Osteocyte (in vitro differentiated cells): ENCODE data around the gene TRIM26. TPM values are rescaled to one million over a fixed set of nuclear protein-coding genes. Genes with fewer than 3 reads are reported as not detected.

ENCODE experiments used
- DNase-seq: peaks from one replicate; pipeline ENCODE4 v3.0.0; 2021; ENCODE audit warnings: mixed read lengths; ENCODE audit not compliant: unreplicated experiment; ENCODE audit errors: extremely low spot score
- H3K27ac Mint-ChIP-seq: one replicate; pipeline ENCODE4 v1.8.0; 2021; ENCODE audit warnings: mild to moderate bottlenecking, mixed read lengths; ENCODE audit not compliant: unreplicated experiment
- H3K27me3 Mint-ChIP-seq: one replicate; pipeline ENCODE4 v1.8.0; 2021; ENCODE audit warnings: mixed read lengths; ENCODE audit not compliant: unreplicated experiment
- H3K36me3 Mint-ChIP-seq: one replicate; pipeline ENCODE4 v1.8.0; 2021; ENCODE audit warnings: mixed read lengths; ENCODE audit not compliant: unreplicated experiment
- H3K4me1 Mint-ChIP-seq: one replicate; pipeline ENCODE4 v1.8.0; 2021; ENCODE audit warnings: mixed read lengths; ENCODE audit not compliant: unreplicated experiment
- H3K4me3 Mint-ChIP-seq: one replicate; pipeline ENCODE4 v1.8.0; 2021; ENCODE audit warnings: mild to moderate bottlenecking, moderate library complexity, mixed read lengths; ENCODE audit not compliant: unreplicated experiment
- H3K9me3 Mint-ChIP-seq: one replicate; pipeline ENCODE4 v1.8.0; 2021; ENCODE audit warnings: mixed read lengths; ENCODE audit not compliant: unreplicated experiment
- CTCF ChIP-seq: fragments of 200-600 bp; sonication (generic); IDR thresholded peaks from 2 replicates; pipeline ENCODE4 v1.5.0; 2021; ENCODE audit warnings: antibody characterized with exemption, mild to moderate bottlenecking, moderate library complexity
- total RNA-seq: library from RNA; stranded (reverse); gene quantifications from 2 replicates; pipeline ENCODE4 v1.2.1, GENCODE V29; 2021

Gene TRIM26
- total RNA-seq, 1 donor from 2014 or later, result 41.8 TPM

GRCh38 chr6:30156774-30157173 is 56.4 kb downstream of the TRIM26 start:
- no peak for TF ChIP-seq CTCF
- Mint-ChIP-seq H3K4me1 (peaks cover 33% of the 10 kb centered on the region), H3K9me3 (no peaks in the 10 kb centered on the region), H3K36me3 (no peaks in the 10 kb centered on the region), H3K27me3 (no peaks in the 10 kb centered on the region), H3K4me3 (no peak overlapping the region), H3K27ac (no peak overlapping the region)
- DNase-seq, result no peak

GRCh38 chr6:30156262-30156599 is 57.0 kb downstream of the TRIM26 start:
- Mint-ChIP-seq H3K36me3 (no peaks in the 10 kb centered on the region), H3K27ac (no peak overlapping the region), H3K4me1 (peaks cover 33% of the 10 kb centered on the region), H3K9me3 (no peaks in the 10 kb centered on the region), H3K4me3 (no peak overlapping the region), H3K27me3 (no peaks in the 10 kb centered on the region)
- TF ChIP-seq CTCF, result no peak
- DNase-seq, result no peak

GRCh38 chr6:30155520-30156261 is 57.5 kb downstream of the TRIM26 start:
- no peak for DNase-seq
- no peak for TF ChIP-seq CTCF
- no peak overlapping the region for H3K4me3 Mint-ChIP-seq
- H3K36me3 Mint-ChIP-seq, result no peaks in the 10 kb centered on the region
- H3K4me1 Mint-ChIP-seq, result peaks cover 33% of the 10 kb centered on the region
- H3K27ac Mint-ChIP-seq, result peak overlapping the region; percentile 72
- no peaks in the 10 kb centered on the region for H3K9me3 Mint-ChIP-seq
- H3K27me3 Mint-ChIP-seq, result no peaks in the 10 kb centered on the region

- H3K27me3 Mint-ChIP-seq, result no peaks in the 10 kb centered on the region
- TF ChIP-seq CTCF, result no peak
- no peak for DNase-seq
- H3K4me3 Mint-ChIP-seq, result no peak overlapping the region
- H3K36me3 Mint-ChIP-seq, result no peaks in the 10 kb centered on the region
- H3K27ac Mint-ChIP-seq, result peak overlapping the region; percentile 72
- H3K4me1 Mint-ChIP-seq, result peaks cover 36% of the 10 kb centered on the region
- no peaks in the 10 kb centered on the region for H3K9me3 Mint-ChIP-seq
These were observed 58.3 kb downstream of the TRIM26 start for GRCh38 chr6:30154709-30155519.

GRCh38 chr6:30154061-30154460 is 59.1 kb downstream of the TRIM26 start:
- H3K36me3 Mint-ChIP-seq, result no peaks in the 10 kb centered on the region
- H3K27ac Mint-ChIP-seq, result no peak overlapping the region
- H3K4me3 Mint-ChIP-seq, result no peak overlapping the region
- no peaks in the 10 kb centered on the region for H3K27me3 Mint-ChIP-seq
- no peak for DNase-seq
- TF ChIP-seq CTCF, result no peak
- H3K9me3 Mint-ChIP-seq, result no peaks in the 10 kb centered on the region
- H3K4me1 Mint-ChIP-seq, result peaks cover 38% of the 10 kb centered on the region
